Naive thymus-derived CD4-positive, alpha-beta T cell (primary cell): Measurements from ENCODE around the gene PCARE. TPM values are rescaled to one million over a fixed set of nuclear protein-coding genes. Genes with fewer than 3 reads are reported as not detected.

ENCODE experiments used
- ATAC-seq: fragments of 150-1000 bp; cut with Tn5 transposase; 2 replicates; pipeline ENCODE4 v1.10.0; 2021; ENCODE audit warnings: mild to moderate bottlenecking, moderate library complexity
- CTCF ChIA-PET: fragments of 350-600 bp; sonication (Branson Sonifier 250); formaldehyde crosslinking; loops from one replicate; lab custom pipeline; 2021; ENCODE audit warnings: antibody characterized with exemption; lab: Charles Lee
- POLR2A ChIA-PET: fragments of 350-600 bp; sonication (Branson Sonifier 250); formaldehyde crosslinking; loops from one replicate; lab custom pipeline; 2021; ENCODE audit warnings: antibody characterized with exemption, inconsistent platforms; lab: Charles Lee
- DNase-seq, 9 donors: peaks; one replicate each; pipeline versions ENCODE4 v3.0.0 to v3.0.0-alpha.2; 2020 to 2022; ENCODE audit warnings: mixed read lengths in 1 of 9
- H3K27ac ChIP-seq: one replicate; pipeline ENCODE4 v1.7.0; 2013; ENCODE audit warnings: mild to moderate bottlenecking, low read depth, low read length, moderate library complexity
- H3K27me3 ChIP-seq, 2 donors: one replicate each; pipeline ENCODE4 v1.7.0; 2013; ENCODE audit warnings: low read length in 2 of 2, mild to moderate bottlenecking in 2 of 2, moderate library complexity in 2 of 2; ENCODE audit not compliant: control insufficient read depth in 2 of 2, insufficient read depth in 2 of 2
- H3K36me3 ChIP-seq, 3 experiments: 1 replicate in 2 of 3; 2 replicates in 1 of 3; pipeline ENCODE4 v1.7.0; 2013; ENCODE audit warnings: low read length in 3 of 3, mild to moderate bottlenecking in 3 of 3, moderate library complexity in 1 of 3; ENCODE audit not compliant: insufficient read depth in 3 of 3, control insufficient read depth in 2 of 3
- H3K4me1 ChIP-seq, 2 donors: one replicate each; pipeline ENCODE4 v1.7.0; 2013; ENCODE audit warnings: low read length in 2 of 2, mild to moderate bottlenecking in 2 of 2, moderate library complexity in 1 of 2; ENCODE audit not compliant: control insufficient read depth in 2 of 2, insufficient read depth in 2 of 2
- H3K4me3 ChIP-seq: 2 replicates; pipeline ENCODE4 v1.7.0; 2013; ENCODE audit warnings: mild to moderate bottlenecking, low read length
- H3K9me3 ChIP-seq, 3 experiments: 1 replicate in 2 of 3; 2 replicates in 1 of 3; pipeline ENCODE4 v1.7.0; 2013; ENCODE audit warnings: low read length in 3 of 3; ENCODE audit not compliant: control insufficient read depth in 2 of 3
- H3K27ac Mint-ChIP-seq, 9 donors: one replicate each; pipeline ENCODE4 v1.8.0; 2020 to 2022; ENCODE audit warnings: mixed read lengths in 9 of 9, mild to moderate bottlenecking in 8 of 9, moderate library complexity in 5 of 9, inconsistent platforms in 2 of 9
- H3K27me3 Mint-ChIP-seq, 5 donors: one replicate each; pipeline ENCODE4 v1.8.0; 2021 to 2022; ENCODE audit warnings: mixed read lengths in 5 of 5, mild to moderate bottlenecking in 1 of 5
- H3K36me3 Mint-ChIP-seq, 5 donors: one replicate each; pipeline ENCODE4 v1.8.0; 2020 to 2022; ENCODE audit warnings: mixed read lengths in 5 of 5, mild to moderate bottlenecking in 3 of 5, inconsistent platforms in 1 of 5
- H3K4me1 Mint-ChIP-seq, 7 donors: one replicate each; pipeline ENCODE4 v1.8.0; 2020 to 2022; ENCODE audit warnings: mixed read lengths in 7 of 7, mild to moderate bottlenecking in 3 of 7, inconsistent platforms in 1 of 7
- H3K4me3 Mint-ChIP-seq, 10 donors: one replicate each; pipeline ENCODE4 v1.8.0; 2020 to 2022; ENCODE audit warnings: mild to moderate bottlenecking in 10 of 10, mixed read lengths in 10 of 10, moderate library complexity in 6 of 10, inconsistent platforms in 2 of 10
- H3K9me3 Mint-ChIP-seq, 11 donors: one replicate each; pipeline ENCODE4 v1.8.0; 2020 to 2022; ENCODE audit warnings: mixed read lengths in 11 of 11, mild to moderate bottlenecking in 4 of 11, inconsistent platforms in 1 of 11, moderate library complexity in 1 of 11
- intact Hi-C, 2 donors: fragments of 100-400 bp; cut with micrococcal nuclease; formaldehyde crosslinking; loops; one replicate each; pipeline ENCODE4 v1.15.1; 2023
- polyA plus RNA-seq, 2 donors: library from polyadenylated mRNA; unstranded; fragments of 300-500 nt; fragmentation: Illumina TruSeq; gene quantifications; one replicate each; pipeline ENCODE4 v1.2.3, GENCODE V29; 2021
- total RNA-seq, 6 experiments: library from RNA in 5 of 6; stranded (reverse) in 5 of 6; gene quantifications; 1 replicate in 5 of 6; 2 replicates in 1 of 6; pipeline ENCODE4 v1.2.3 and lab custom pipeline; 2021 to 2026

The PCARE gene
- total and polyA plus RNA-seq, 7 experiments from 2014 or later, result not detected

- Mint-ChIP-seq H3K27ac (peak overlapping the region; percentile 89 to 100 (median 99)), H3K27me3 (no peaks in the 10 kb centered on the region), H3K9me3 (no peaks in the 10 kb centered on the region), H3K4me1 (peaks cover 72 to 87% (median 83%) of the 10 kb centered on the region in 7 donors), H3K4me3 (peak overlapping the region in 8 of 10 donors; percentile 56 to 92 (median 78)), H3K36me3 (peaks cover 0 to 8% (median 0%) of the 10 kb centered on the region in 5 donors)
- ATAC-seq (no peak), DNase-seq (peak in 1 of 9 donors; percentile 19)
- intact Hi-C loops, result loop anchor here (5.0 to 10.0 kb wide), 4 partner anchors 117 to 303 kb away; partner anchors contain the start of gene WDR43 (in 1 of the 2)
- H3K27me3 ChIP-seq, result no peaks in the 10 kb centered on the region
- peak overlapping the region; percentile 6 for H3K4me3 ChIP-seq
- ChIA-PET CTCF (interaction anchor here (1.0 to 1.9 kb wide), 4 partner anchors 53 to 191 kb away, joined by 3 to 6 read pairs (median 4); no protein-coding TSS in a partner anchor), POLR2A (interaction anchor here (0.6 to 7.8 kb wide), 6 partner anchors 9 to 380 kb away, joined by 3 to 80 read pairs (median 8); partner anchors contain the start of genes CLIP4, TRMT61B and WDR43)
- H3K27ac ChIP-seq, result peak overlapping the region; percentile 77
- H3K9me3 ChIP-seq, result no peaks in the 10 kb centered on the region
- H3K4me1 ChIP-seq, result peaks cover 84 to 86% of the 10 kb centered on the region in 2 donors
- H3K36me3 ChIP-seq, result no peaks in the 10 kb centered on the region
Measured at GRCh38 chr2:29012211-29012681, 62.1 kb downstream of the PCARE start.

Other genes starting within 250 kb of the PCARE start
- gene TRMT61B, start 204.2 kb downstream of the PCARE start, total RNA-seq, result 10 to 100 TPM; 14.8 to 24.5 (median 20.5) TPM
- 10 to 100 TPM; 18.6 to 25.2 TPM for gene TRMT61B, start 204.2 kb downstream of the PCARE start, polyA plus RNA-seq
- gene WDR43, start 179.9 kb downstream of the PCARE start, total RNA-seq, result 10 to 100 TPM; 49.6 to 75.0 (median 63.9) TPM
- 10 to 100 TPM; 44.4 to 46.6 TPM for gene WDR43, start 179.9 kb downstream of the PCARE start, polyA plus RNA-seq
- 1 to 10 TPM in 4 of 5 experiments, under 1 TPM in 1; 0.97 to 4.9 (median 1.6) TPM for gene TOGARAM2, start 93.2 kb downstream of the PCARE start, total RNA-seq
- under 1 TPM in 1 of 2 donors, not detected in 1; 0.58 TPM for gene TOGARAM2, start 93.2 kb downstream of the PCARE start, polyA plus RNA-seq
- 10 to 100 TPM; 35.9 to 57.7 (median 48.7) TPM for gene CLIP4, start 40.9 kb upstream of the PCARE start, total RNA-seq
- 10 to 100 TPM; 17.2 to 21.7 TPM for gene CLIP4, start 40.9 kb upstream of the PCARE start, polyA plus RNA-seq